ENCODE results near the gene FBXO47. TPM values are rescaled to one million over a fixed set of nuclear protein-coding genes. Genes with fewer than 3 reads are reported as not detected.
"Not testable (repeated sequence)": the region's sequence is repeated elsewhere in the genome, so short reads cannot be mapped to it uniquely, and the experiment has no call there.

The FBXO47 gene
- total RNA-seq, 1 experiment from 2014 or later, result not detected

GRCh38 chr17:38958326-38958725, 8.9 kb downstream of the FBXO47 start:
- no peak for DNase-seq
- Histone ChIP-seq H3K4me3 (ENCODE audit: insufficient read depth, low read depth, low read length) (no peak overlapping the region), H3K36me3 (replicated peaks; ENCODE audit: control insufficient read depth, insufficient read depth, low read length) (no peaks in the 10 kb centered on the region), H3K27me3 (ENCODE audit: control insufficient read depth, insufficient read depth, low read length) (no peaks in the 10 kb centered on the region)

GRCh38 chr17:38953800-38954199, 13.4 kb downstream of the FBXO47 start:
- not testable (repeated sequence) for H3K4me3 ChIP-seq (ENCODE audit: insufficient read depth, low read depth, low read length); H3K27me3 ChIP-seq (ENCODE audit: control insufficient read depth, insufficient read depth, low read length); H3K36me3 ChIP-seq (replicated peaks; ENCODE audit: control insufficient read depth, insufficient read depth, low read length); DNase-seq

GRCh38 chr17:38947189-38947588, 20.0 kb downstream of the FBXO47 start:
- no peaks in the 10 kb centered on the region for H3K36me3 ChIP-seq (replicated peaks; ENCODE audit: control insufficient read depth, insufficient read depth, low read length)
- DNase-seq, result no peak
- H3K27me3 ChIP-seq (ENCODE audit: control insufficient read depth, insufficient read depth, low read length), result no peaks in the 10 kb centered on the region
- H3K4me3 ChIP-seq (ENCODE audit: insufficient read depth, low read depth, low read length), result no peak overlapping the region

GRCh38 chr17:38943607-38944006, 23.6 kb downstream of the FBXO47 start:
- H3K4me3 ChIP-seq (ENCODE audit: insufficient read depth, low read depth, low read length), result no peak overlapping the region
- no peaks in the 10 kb centered on the region for H3K27me3 ChIP-seq (ENCODE audit: control insufficient read depth, insufficient read depth, low read length)
- no peak for DNase-seq
- H3K36me3 ChIP-seq (replicated peaks; ENCODE audit: control insufficient read depth, insufficient read depth, low read length), result no peaks in the 10 kb centered on the region

DNA sequence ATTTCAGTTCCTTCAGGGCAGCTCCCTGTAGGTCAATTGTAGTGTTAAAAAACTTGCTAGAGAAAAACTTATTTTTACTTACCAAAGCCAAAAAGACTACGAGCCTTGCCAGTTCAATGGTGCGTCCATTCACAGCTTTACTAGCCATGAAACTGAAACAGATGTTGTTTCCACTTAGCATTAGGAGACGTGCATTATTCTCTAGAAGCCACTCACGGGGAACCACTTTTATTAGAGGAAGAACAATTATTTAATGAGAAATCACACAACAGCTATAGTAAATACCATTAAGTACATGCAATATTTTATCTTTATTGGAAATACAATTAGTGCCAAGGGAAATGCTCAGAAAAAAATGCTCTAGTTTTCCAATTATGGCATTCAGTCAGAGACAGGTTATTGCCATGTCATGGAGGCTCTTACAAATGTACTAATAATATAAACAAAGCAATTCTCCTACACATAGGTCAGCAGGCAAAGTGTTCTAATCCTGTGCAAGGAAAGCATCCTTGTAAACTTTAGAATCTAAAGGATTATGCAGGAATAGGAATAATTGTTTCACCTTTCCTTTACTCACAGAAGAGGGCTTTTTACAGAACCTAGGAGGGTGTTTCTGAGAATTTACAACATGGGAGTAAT, 24.4 kb downstream of the FBXO47 start:
- DNase-seq, result no peak
- H3K36me3 ChIP-seq (replicated peaks; ENCODE audit: control insufficient read depth, insufficient read depth, low read length), result no peaks in the 10 kb centered on the region
- H3K4me3 ChIP-seq (ENCODE audit: insufficient read depth, low read depth, low read length), result no peak overlapping the region
- H3K27me3 ChIP-seq (ENCODE audit: control insufficient read depth, insufficient read depth, low read length), result no peaks in the 10 kb centered on the region

DNA sequence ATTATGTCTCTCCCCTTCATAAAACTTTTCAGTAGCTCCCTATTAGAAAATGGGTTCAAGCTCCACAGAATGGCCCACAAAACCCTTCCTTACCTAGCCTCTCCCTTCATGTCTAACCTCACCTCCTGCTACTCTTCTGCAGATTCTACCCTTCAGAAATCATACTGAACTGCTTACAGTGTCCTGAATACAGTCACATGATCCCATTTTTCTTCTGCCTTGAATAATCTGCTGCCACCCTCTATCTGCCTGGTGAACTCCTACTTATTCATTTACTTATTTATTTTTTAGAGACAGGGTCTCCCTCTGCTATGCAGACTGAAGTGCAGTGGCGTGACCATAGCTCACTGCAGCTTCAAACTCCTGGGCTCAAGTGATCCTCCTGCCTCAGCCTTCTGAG, 26.8 kb downstream of the FBXO47 start:
- Histone ChIP-seq H3K4me3 (ENCODE audit: insufficient read depth, low read depth, low read length) (no peak overlapping the region), H3K27me3 (ENCODE audit: control insufficient read depth, insufficient read depth, low read length) (no peaks in the 10 kb centered on the region), H3K36me3 (replicated peaks; ENCODE audit: control insufficient read depth, insufficient read depth, low read length) (no peaks in the 10 kb centered on the region)
- DNase-seq, result no peak

- no peak for DNase-seq
- H3K4me3 ChIP-seq (ENCODE audit: insufficient read depth, low read depth, low read length), result no peak overlapping the region
- H3K27me3 ChIP-seq (ENCODE audit: control insufficient read depth, insufficient read depth, low read length), result no peaks in the 10 kb centered on the region
- no peaks in the 10 kb centered on the region for H3K36me3 ChIP-seq (replicated peaks; ENCODE audit: control insufficient read depth, insufficient read depth, low read length)
Measured at GRCh38 chr17:38939987-38940386, 27.2 kb downstream of the FBXO47 start.

DNA sequence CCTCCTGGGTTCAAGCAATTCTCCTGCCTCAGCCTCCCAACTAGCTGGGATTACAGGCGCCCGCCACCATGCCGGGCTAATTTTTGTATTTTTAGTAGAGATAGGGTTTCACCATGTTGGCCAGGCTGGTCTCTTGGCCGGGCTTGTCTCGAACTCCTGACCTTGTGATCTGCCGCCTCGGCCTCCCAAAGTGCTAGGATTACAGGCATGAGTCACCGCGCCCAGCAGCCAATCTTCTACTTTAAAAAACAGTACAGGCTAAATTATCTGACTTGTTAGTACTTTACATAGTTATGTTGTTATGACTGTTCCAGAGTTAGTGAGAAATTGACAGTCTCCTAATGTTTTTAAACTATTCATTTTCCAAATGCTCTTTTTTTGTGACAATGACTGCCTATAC, 33.2 kb downstream of the FBXO47 start:
- not testable (repeated sequence) for H3K4me3 ChIP-seq (ENCODE audit: insufficient read depth, low read depth, low read length); H3K27me3 ChIP-seq (ENCODE audit: control insufficient read depth, insufficient read depth, low read length); H3K36me3 ChIP-seq (replicated peaks; ENCODE audit: control insufficient read depth, insufficient read depth, low read length); DNase-seq

GRCh38 chr17:38930782-38931181, 36.4 kb downstream of the FBXO47 start:
- not testable (repeated sequence) for DNase-seq; H3K4me3 ChIP-seq (ENCODE audit: insufficient read depth, low read depth, low read length); H3K36me3 ChIP-seq (replicated peaks; ENCODE audit: control insufficient read depth, insufficient read depth, low read length); H3K27me3 ChIP-seq (ENCODE audit: control insufficient read depth, insufficient read depth, low read length)

- DNase-seq, result no peak
- H3K4me3 ChIP-seq (ENCODE audit: insufficient read depth, low read depth, low read length), result no peak overlapping the region
Measured at GRCh38 chr17:38926293-38927070, 40.7 kb downstream of the FBXO47 start.

DNA sequence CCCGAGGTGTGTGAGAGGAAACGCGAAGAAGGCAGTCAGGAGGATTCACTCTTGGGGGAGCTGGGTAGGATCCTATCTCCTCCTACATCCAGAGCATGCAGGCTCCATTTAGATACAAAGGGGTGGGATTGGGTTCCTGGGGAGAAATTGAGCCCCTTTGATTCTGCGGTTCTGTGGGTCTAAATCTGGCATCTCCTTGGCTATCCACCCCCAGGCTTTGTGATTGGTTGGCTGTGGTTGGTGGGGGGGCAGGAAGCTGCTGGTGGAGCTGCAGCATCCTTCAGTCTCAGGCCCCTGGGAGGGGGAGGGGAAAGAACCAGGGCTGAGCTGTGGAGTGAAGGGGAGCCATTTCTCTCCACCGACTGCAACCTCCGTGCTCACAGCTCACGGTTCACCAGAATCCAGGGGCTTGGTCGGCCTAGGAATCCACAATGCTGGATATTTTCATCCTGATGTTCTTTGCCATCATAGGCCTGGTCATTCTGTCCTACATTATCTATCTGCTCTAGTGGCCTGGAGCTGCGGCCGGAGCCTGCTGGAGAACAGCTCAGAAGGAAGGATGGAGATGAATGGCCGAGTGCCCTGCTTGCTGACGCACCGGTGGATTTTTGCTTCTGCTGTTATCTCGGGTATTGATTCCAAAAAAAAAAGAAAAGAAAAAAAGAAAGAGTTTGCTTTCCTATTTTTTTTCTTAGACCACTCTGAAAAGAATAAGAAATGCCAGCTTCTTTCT, 41.8 kb downstream of the FBXO47 start, which contains the start of gene LASP1NB:
TSS of gene LASP1NB (plus strand) at position 352 of the 733 bp plus-strand sequence.
- peak; percentile 73 for DNase-seq
- Histone ChIP-seq H3K27me3 (ENCODE audit: control insufficient read depth, insufficient read depth, low read length) (no peaks in the 10 kb centered on the region), H3K36me3 (replicated peaks; ENCODE audit: control insufficient read depth, insufficient read depth, low read length) (no peaks in the 10 kb centered on the region), H3K4me3 (ENCODE audit: insufficient read depth, low read depth, low read length) (no peak within 1 kb of the TSS)

More at GRCh38 chr17:38926293-38927070, 40.7 kb downstream of the FBXO47 start:
- Histone ChIP-seq H3K36me3 (replicated peaks; ENCODE audit: control insufficient read depth, insufficient read depth, low read length) (no peaks in the 10 kb centered on the region), H3K27me3 (ENCODE audit: control insufficient read depth, insufficient read depth, low read length) (no peaks in the 10 kb centered on the region)

- peaks cover 10% of the 10 kb centered on the region for H3K36me3 ChIP-seq (replicated peaks; ENCODE audit: control insufficient read depth, insufficient read depth, low read length)
- H3K27me3 ChIP-seq (ENCODE audit: control insufficient read depth, insufficient read depth, low read length), result no peaks in the 10 kb centered on the region
- H3K4me3 ChIP-seq (ENCODE audit: insufficient read depth, low read depth, low read length), result no peak overlapping the region
- DNase-seq, result peak; percentile 75
Measured at GRCh38 chr17:38922538-38923297, 44.5 kb downstream of the FBXO47 start.

GRCh38 chr17:38921756-38922411, 45.3 kb downstream of the FBXO47 start:
- Histone ChIP-seq H3K27me3 (ENCODE audit: control insufficient read depth, insufficient read depth, low read length) (no peaks in the 10 kb centered on the region), H3K4me3 (ENCODE audit: insufficient read depth, low read depth, low read length) (no peak overlapping the region), H3K36me3 (replicated peaks; ENCODE audit: control insufficient read depth, insufficient read depth, low read length) (peaks cover 10% of the 10 kb centered on the region)
- DNase-seq, result no peak

All from H7 (cell line).